C4-2B (cell line): ENCODE data around the gene SP2.

Source experiments
- CTCF ChIP-seq: fragments of 450-650 bp; conservative IDR thresholded peaks from 2 replicates; pipeline ENCODE4 v1.5.1; 2017; ENCODE audit warnings: mild to moderate bottlenecking
- ZFX ChIP-seq: fragments of 450-650 bp; IDR thresholded peaks from 2 replicates; pipeline ENCODE4 v1.6.1; 2017

GRCh38 chr17:47964856-47965255 is 68.8 kb downstream of the SP2 start:
- TF ChIP-seq CTCF = no peak
- TF ChIP-seq ZFX = no peak
